ENCODE measurements around the gene MOB3B. TPM values are rescaled to one million over a fixed set of nuclear protein-coding genes. Genes with fewer than 3 reads are reported as not detected.

Gene MOB3B
- total RNA-seq, 1 experiment from 2014 or later: 0.19 TPM

DNA sequence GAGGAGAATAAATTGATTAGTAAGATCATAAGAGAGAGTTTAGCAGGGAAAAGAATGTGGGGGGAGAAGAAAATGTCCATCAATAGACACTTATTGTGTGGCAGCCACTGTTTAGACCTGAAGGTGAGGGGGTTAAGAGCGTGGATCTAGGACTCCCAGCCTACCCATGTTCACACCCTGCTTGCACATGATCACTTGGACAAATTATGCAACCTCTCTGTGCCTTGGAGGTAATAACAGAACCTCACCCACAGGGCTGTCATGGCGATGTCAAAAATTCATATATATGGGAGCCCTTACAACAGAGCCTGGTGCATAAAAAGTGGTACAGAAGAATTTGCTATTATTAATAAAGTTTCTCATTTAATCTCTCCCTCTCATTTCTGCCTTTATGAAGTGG, 146.6 kb downstream of the MOB3B start:
- no peak for DNase-seq (ENCODE audit: low spot score)
- no peaks in the 10 kb centered on the region for H3K27me3 ChIP-seq (replicated peaks; ENCODE audit: insufficient read depth, low read depth, low read length, poor library complexity)
- H3K36me3 ChIP-seq (ENCODE audit: insufficient read depth, low read length, poor library complexity, severe bottlenecking): no peaks in the 10 kb centered on the region
- no peaks in the 10 kb centered on the region for H3K4me1 ChIP-seq (ENCODE audit: insufficient read depth, low read length, poor library complexity, severe bottlenecking)
- ChIA-PET CTCF (no interaction called here), POLR2A (ENCODE audit: low non-redundant PET) (no interaction called here)
- H3K27ac ChIP-seq (ENCODE audit: low read depth, low read length, poor library complexity, severe bottlenecking): no peak overlapping the region
- intact Hi-C loops (cut with micrococcal nuclease; ENCODE audit: unreplicated experiment): no loop called here
- no peak overlapping the region for H3K4me3 ChIP-seq (ENCODE audit: low read depth, low read length, poor library complexity, severe bottlenecking)
- H3K9me3 ChIP-seq (ENCODE audit: low read depth, low read length, poor library complexity, severe bottlenecking): no peaks in the 10 kb centered on the region
- TF ChIP-seq EZH2 (IDR thresholded peaks at IDR 0.05; ENCODE audit: borderline replicate concordance, low read depth, low read length, poor library complexity, severe bottlenecking): no peak
- no peak for TF ChIP-seq CTCF (conservative IDR thresholded peaks at IDR 0.05; ENCODE audit: low read depth, low read length)
- BruUV-seq (replicated peaks): no TSS peak

DNA sequence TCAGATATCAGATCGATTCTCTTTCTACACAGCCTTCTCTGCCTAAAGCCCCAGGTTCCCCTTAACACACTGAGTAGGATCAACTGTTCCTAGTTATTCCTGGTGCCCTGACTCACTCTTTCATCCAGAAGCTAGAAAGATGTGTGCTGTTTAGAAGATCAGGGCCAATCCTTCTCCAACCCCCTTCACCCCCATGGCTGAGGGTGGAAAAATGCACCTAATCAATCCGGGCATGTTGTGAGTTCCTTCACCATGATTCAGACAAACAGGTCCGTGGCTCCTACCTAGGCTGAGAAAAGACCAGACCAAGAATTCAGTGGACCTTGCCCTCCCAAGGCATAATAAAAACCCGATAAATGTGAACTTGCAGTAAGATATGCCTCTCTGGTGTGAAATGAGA, 147.3 kb downstream of the MOB3B start:
- CTCF ChIA-PET: no interaction called here
- TF ChIP-seq CTCF (conservative IDR thresholded peaks at IDR 0.05; ENCODE audit: low read depth, low read length) (no peak), EZH2 (IDR thresholded peaks at IDR 0.05; ENCODE audit: borderline replicate concordance, low read depth, low read length, poor library complexity, severe bottlenecking) (no peak)
- H3K9me3 ChIP-seq (ENCODE audit: low read depth, low read length, poor library complexity, severe bottlenecking): no peaks in the 10 kb centered on the region
- H3K27ac ChIP-seq (ENCODE audit: low read depth, low read length, poor library complexity, severe bottlenecking): no peak overlapping the region
- no TSS peak for BruUV-seq (replicated peaks)
- H3K36me3 ChIP-seq (ENCODE audit: insufficient read depth, low read length, poor library complexity, severe bottlenecking): no peaks in the 10 kb centered on the region
- no peaks in the 10 kb centered on the region for H3K27me3 ChIP-seq (replicated peaks; ENCODE audit: insufficient read depth, low read depth, low read length, poor library complexity)
- POLR2A ChIA-PET (ENCODE audit: low non-redundant PET): no interaction called here
- DNase-seq (ENCODE audit: low spot score): no peak
- intact Hi-C loops (cut with micrococcal nuclease; ENCODE audit: unreplicated experiment): no loop called here
- no peaks in the 10 kb centered on the region for H3K4me1 ChIP-seq (ENCODE audit: insufficient read depth, low read length, poor library complexity, severe bottlenecking)
- H3K4me3 ChIP-seq (ENCODE audit: low read depth, low read length, poor library complexity, severe bottlenecking): no peak overlapping the region

GRCh38 chr9:27379311-27380251, 150.0 kb downstream of the MOB3B start:
- no peak overlapping the region for H3K27ac ChIP-seq (ENCODE audit: low read depth, low read length, poor library complexity, severe bottlenecking)
- H3K27me3 ChIP-seq (replicated peaks; ENCODE audit: insufficient read depth, low read depth, low read length, poor library complexity): no peaks in the 10 kb centered on the region
- BruUV-seq (replicated peaks): no TSS peak
- intact Hi-C loops (cut with micrococcal nuclease; ENCODE audit: unreplicated experiment): no loop called here
- H3K4me1 ChIP-seq (ENCODE audit: insufficient read depth, low read length, poor library complexity, severe bottlenecking): no peaks in the 10 kb centered on the region
- no peak for TF ChIP-seq CTCF (conservative IDR thresholded peaks at IDR 0.05; ENCODE audit: low read depth, low read length)
- no peak for TF ChIP-seq EZH2 (IDR thresholded peaks at IDR 0.05; ENCODE audit: borderline replicate concordance, low read depth, low read length, poor library complexity, severe bottlenecking)
- ChIA-PET CTCF (no interaction called here), POLR2A (ENCODE audit: low non-redundant PET) (no interaction called here)
- DNase-seq (ENCODE audit: low spot score): no peak
- no peaks in the 10 kb centered on the region for H3K36me3 ChIP-seq (ENCODE audit: insufficient read depth, low read length, poor library complexity, severe bottlenecking)
- H3K4me3 ChIP-seq (ENCODE audit: low read depth, low read length, poor library complexity, severe bottlenecking): no peak overlapping the region
- no peaks in the 10 kb centered on the region for H3K9me3 ChIP-seq (ENCODE audit: low read depth, low read length, poor library complexity, severe bottlenecking)
